HG02588 (cell line): ENCODE measurements around the gene KCNB1.

Experiments used
- ATAC-seq: cut with Tn5 transposase; IDR thresholded peaks from one replicate; pipeline ENCODE4 v1.9.1; 2021; ENCODE audit warnings: mild to moderate bottlenecking, moderate library complexity; ENCODE audit not compliant: unreplicated experiment

The KCNB1 gene

GRCh38 chr20:49482621-49483017 lies at the start of gene KCNB1:
KCNB1 (minus strand) TSS chr20:49482668; CDS start chr20:49482480, 188 bp downstream.
- no peak for ATAC-seq

- ATAC-seq, result no peak
These were observed 47.0 kb upstream of the KCNB1 start for GRCh38 chr20:49529470-49529869.

- ATAC-seq, result no peak
These were observed 44.1 kb upstream of the KCNB1 start for GRCh38 chr20:49526568-49526967.

GRCh38 chr20:49526056-49526455 lies 43.6 kb upstream of the KCNB1 start:
- ATAC-seq, result no peak

GRCh38 chr20:49523767-49524360 lies 41.4 kb upstream of the KCNB1 start:
- no peak for ATAC-seq

- no peak for ATAC-seq
These were observed 38.9 kb upstream of the KCNB1 start for GRCh38 chr20:49521356-49521755.

GRCh38 chr20:49519777-49520359 lies 37.4 kb upstream of the KCNB1 start:
- no peak for ATAC-seq

GRCh38 chr20:49519212-49519712 lies 36.8 kb upstream of the KCNB1 start:
- no peak for ATAC-seq

GRCh38 chr20:49518576-49518975 lies 36.1 kb upstream of the KCNB1 start:
- no peak for ATAC-seq

GRCh38 chr20:49517805-49518100 lies 35.3 kb upstream of the KCNB1 start:
- ATAC-seq, result no peak

- ATAC-seq, result no peak
These were observed 34.7 kb upstream of the KCNB1 start for GRCh38 chr20:49516916-49517804.

GRCh38 chr20:49515586-49515985 lies 33.1 kb upstream of the KCNB1 start:
- ATAC-seq, result no peak

- no peak for ATAC-seq
These were observed 31.0 kb upstream of the KCNB1 start for GRCh38 chr20:49513517-49513916.

- no peak for ATAC-seq
These were observed 30.5 kb upstream of the KCNB1 start for GRCh38 chr20:49513009-49513408.

- no peak for ATAC-seq
These were observed 29.5 kb upstream of the KCNB1 start for GRCh38 chr20:49511788-49512525.

- ATAC-seq, result no peak
These were observed 28.2 kb upstream of the KCNB1 start for GRCh38 chr20:49510562-49511122.

GRCh38 chr20:49508435-49509199 lies 26.1 kb upstream of the KCNB1 start:
- no peak for ATAC-seq

- ATAC-seq, result no peak
These were observed 25.4 kb upstream of the KCNB1 start for GRCh38 chr20:49507741-49508434.

- no peak for ATAC-seq
These were observed 23.1 kb upstream of the KCNB1 start for GRCh38 chr20:49505518-49505917.

- ATAC-seq, result no peak
These were observed 20.7 kb upstream of the KCNB1 start for GRCh38 chr20:49503176-49503575.
